Adipocyte (in vitro differentiated cells): ENCODE results near the gene WDR20.
"Not testable (repeated sequence)": the region's sequence is repeated elsewhere in the genome, so short reads cannot be mapped to it uniquely, and the experiment has no call there.

ENCODE experiments used
- DNase-seq: peaks from one replicate; pipeline ENCODE4 v3.0.0-alpha.2; 2015; ENCODE audit warnings: low read depth
- H3K27me3 ChIP-seq: replicated peaks from 2 replicates; pipeline ENCODE4 v1.7.0; 2013; ENCODE audit warnings: mild to moderate bottlenecking, low read length, moderate library complexity; ENCODE audit not compliant: control insufficient read depth, insufficient read depth
- H3K36me3 ChIP-seq: 2 replicates; pipeline ENCODE4 v1.7.0; 2013; ENCODE audit warnings: low read length, mild to moderate bottlenecking, moderate library complexity; ENCODE audit not compliant: control insufficient read depth, insufficient read depth, severe bottlenecking
- H3K4me1 ChIP-seq: 2 replicates; pipeline ENCODE4 v1.7.0; 2013; ENCODE audit warnings: mild to moderate bottlenecking, low read length, moderate library complexity; ENCODE audit not compliant: control insufficient read depth, insufficient read depth
- H3K4me3 ChIP-seq: 2 replicates; pipeline ENCODE4 v1.7.0; 2013; ENCODE audit warnings: mild to moderate bottlenecking, low read length, moderate library complexity
- H3K9ac ChIP-seq: 2 replicates; pipeline ENCODE4 v1.7.0; 2013; ENCODE audit warnings: mild to moderate bottlenecking, low read length, moderate library complexity
- H3K9me3 ChIP-seq: 2 replicates; pipeline ENCODE4 v1.7.0; 2013; ENCODE audit warnings: mild to moderate bottlenecking, low read length, moderate library complexity; ENCODE audit not compliant: control insufficient read depth

WDR20 gene

DNA sequence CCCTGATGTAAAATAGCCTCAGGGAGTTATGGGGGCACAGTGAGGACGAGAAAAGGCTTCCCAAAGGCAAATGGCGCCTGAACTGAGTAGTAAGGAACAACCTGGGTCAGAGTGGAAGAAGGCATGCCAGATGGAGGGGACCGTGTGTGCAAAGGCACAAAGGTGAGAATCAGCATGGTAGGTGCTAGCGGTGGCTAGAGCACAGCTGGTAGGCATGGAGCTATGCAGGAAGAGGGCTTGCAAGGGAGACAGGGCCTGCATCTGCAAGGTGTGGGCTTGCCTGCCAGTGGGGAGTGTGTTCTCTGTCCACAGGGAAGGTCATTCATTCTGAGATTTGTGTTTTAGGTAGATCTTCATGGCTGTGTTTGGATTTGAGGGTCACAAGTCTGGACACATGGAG lies 34.3 kb upstream of the WDR20 start:
- H3K4me3 ChIP-seq: no peak overlapping the region
- H3K4me1 ChIP-seq: no peaks in the 10 kb centered on the region
- no peaks in the 10 kb centered on the region for H3K9me3 ChIP-seq
- H3K36me3 ChIP-seq: no peaks in the 10 kb centered on the region
- DNase-seq: no peak
- no peak overlapping the region for H3K9ac ChIP-seq
- H3K27me3 ChIP-seq: no peaks in the 10 kb centered on the region

DNA sequence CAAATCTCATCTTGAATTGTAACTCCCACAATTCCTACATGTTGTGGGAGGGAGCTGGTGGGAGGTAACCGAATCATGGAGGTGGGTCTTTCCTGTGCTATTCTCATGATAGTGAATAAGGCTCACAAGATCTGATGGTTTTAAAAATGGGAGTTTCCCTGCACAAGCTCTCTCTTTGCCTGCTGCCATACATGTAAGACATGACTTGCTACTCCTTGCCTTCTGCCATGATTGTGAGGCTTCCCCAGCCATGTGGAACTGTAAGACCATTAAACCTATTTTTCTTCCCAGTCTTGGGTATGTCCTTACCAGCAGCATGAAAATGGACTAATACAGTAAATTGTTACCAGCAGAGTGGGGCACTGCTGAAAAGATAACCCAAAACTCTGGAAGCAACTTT lies 30.4 kb upstream of the WDR20 start:
- H3K36me3 ChIP-seq, DNase-seq, H3K9ac ChIP-seq, H3K27me3 ChIP-seq, H3K4me3 ChIP-seq, H3K4me1 ChIP-seq, H3K9me3 ChIP-seq: not testable (repeated sequence)

DNA sequence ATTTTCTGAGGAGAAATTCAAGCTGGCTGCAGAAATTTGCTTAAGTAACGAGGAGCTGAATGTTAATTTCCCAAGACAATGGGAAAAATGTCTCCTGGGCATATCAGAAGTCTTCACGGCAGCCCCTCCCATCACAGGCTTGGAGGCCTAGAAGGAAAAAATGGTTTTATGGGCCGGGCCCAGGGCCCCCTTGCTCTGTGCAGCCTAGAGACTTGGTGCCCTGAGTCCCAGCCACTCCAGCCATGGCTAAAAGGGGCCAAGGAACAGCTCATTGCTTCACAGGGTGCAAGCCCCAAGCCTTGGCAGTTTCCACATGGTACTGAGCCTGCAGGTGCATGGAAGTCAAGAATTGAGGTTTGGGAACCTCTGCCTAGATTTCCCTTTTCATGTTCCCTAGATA lies 28.6 kb upstream of the WDR20 start:
- H3K4me1 ChIP-seq: no peaks in the 10 kb centered on the region
- no peaks in the 10 kb centered on the region for H3K36me3 ChIP-seq
- H3K27me3 ChIP-seq: no peaks in the 10 kb centered on the region
- no peak overlapping the region for H3K4me3 ChIP-seq
- DNase-seq: no peak
- H3K9ac ChIP-seq: no peak overlapping the region
- no peaks in the 10 kb centered on the region for H3K9me3 ChIP-seq

DNA sequence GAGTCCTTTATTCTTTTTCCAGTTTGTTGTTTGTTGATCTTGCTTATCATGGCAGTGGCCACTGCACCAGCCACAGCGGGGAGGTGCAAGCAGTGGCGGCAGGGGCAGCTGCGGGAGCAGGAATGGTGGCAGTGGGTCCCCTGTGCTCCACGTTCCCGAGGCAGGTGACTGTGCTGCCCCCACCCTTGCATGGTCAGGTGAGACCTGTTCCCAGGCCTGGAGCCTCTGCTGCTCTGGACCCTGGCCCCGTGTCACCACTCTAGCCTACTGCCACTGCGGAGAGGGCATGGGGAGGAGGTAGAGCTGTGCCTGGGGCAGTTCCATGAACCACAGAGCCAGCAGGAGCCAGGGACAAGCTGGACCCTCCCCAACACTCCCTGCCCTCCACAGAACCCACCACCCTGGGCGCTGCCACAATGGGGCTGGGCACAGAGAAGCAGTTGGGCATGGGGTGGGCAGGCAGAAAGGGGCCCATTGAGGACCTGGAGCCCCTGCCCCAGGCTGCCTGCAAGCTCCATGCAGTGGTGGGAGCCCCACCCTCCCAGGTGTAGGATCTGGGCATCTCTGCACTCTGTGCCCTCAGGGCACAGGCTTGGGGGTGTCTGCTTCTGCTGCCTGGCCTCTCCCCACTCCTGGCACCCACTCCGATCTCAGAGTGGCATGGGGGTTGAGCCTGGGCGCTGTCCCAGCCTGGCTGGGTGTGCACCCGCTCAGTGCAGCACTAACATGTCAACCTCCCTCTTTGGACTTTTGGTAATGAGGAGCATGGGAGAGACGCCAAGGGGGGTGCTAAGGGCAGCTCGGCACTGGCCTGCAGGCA lies 23.1 kb upstream of the WDR20 start:
- Histone ChIP-seq H3K4me3 (no peak overlapping the region), H3K4me1 (no peaks in the 10 kb centered on the region), H3K9me3 (peaks cover 4% of the 10 kb centered on the region), H3K36me3 (no peaks in the 10 kb centered on the region), H3K9ac (no peak overlapping the region), H3K27me3 (no peaks in the 10 kb centered on the region)
- DNase-seq: no peak

DNA sequence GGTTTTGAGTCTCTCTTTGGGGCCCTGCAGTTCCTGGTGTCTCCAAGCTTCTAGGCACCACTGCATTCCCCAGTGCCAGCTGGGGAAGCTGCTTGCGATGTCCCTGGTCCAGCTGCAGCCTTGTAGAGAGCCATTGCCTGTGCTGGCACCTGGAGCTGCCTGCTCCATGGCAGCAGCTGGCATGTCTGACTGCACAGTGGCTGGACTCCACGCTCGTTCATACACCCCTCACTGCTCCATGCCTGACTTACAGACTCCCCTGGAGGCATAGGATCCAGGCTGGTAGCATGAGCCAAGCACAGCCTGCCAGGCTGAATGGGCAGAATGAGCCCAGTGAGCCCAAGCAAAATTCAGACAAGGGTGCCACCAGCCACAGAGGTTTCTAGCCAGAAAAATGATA lies 21.8 kb upstream of the WDR20 start:
- DNase-seq: no peak
- Histone ChIP-seq H3K9me3 (peaks cover 4% of the 10 kb centered on the region), H3K9ac (no peak overlapping the region), H3K27me3 (no peaks in the 10 kb centered on the region), H3K36me3 (no peaks in the 10 kb centered on the region), H3K4me1 (no peaks in the 10 kb centered on the region), H3K4me3 (no peak overlapping the region)

DNA sequence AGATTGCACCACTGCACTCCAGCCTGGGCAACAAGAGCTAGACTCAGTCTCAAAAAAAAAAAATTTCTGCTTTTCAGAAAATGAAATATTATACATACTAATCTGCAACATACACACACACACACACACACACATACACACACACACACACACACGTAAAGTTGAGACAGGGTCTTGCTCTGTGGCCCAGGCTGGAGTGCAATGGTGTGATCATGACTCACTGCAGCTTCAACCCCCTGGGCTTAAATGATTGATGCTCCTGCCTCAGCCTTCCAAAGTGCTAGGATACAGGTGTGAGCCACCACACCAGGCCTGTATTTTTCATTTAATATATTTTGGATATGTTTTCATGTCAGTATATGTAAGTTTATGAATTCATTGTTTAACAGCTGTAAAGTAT lies 18.8 kb upstream of the WDR20 start:
- H3K4me3 ChIP-seq: no peak overlapping the region
- DNase-seq: no peak
- no peaks in the 10 kb centered on the region for H3K4me1 ChIP-seq
- H3K9ac ChIP-seq: no peak overlapping the region
- H3K9me3 ChIP-seq: peaks cover 4% of the 10 kb centered on the region
- no peaks in the 10 kb centered on the region for H3K36me3 ChIP-seq
- no peaks in the 10 kb centered on the region for H3K27me3 ChIP-seq

DNA sequence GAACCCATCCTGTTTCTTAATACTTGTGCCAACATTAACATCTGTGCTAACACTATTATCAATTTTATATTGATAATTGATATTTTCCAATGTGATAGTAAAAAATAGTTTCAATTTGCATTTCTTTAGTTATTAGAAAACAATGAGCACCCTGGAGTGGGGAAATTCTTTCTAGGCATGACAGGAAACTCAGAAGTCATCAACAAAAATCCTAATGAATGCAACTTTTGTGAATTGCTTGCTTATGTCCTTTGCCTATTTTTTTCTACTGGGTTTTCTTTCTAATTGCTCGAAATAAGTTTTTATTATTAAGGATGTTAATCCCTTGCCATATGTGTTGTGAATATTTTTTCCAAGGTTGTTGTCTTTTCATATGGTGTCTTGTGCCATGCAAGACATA lies 18.1 kb upstream of the WDR20 start:
- no peaks in the 10 kb centered on the region for H3K27me3 ChIP-seq
- H3K9ac ChIP-seq: no peak overlapping the region
- no peak for DNase-seq
- no peak overlapping the region for H3K4me3 ChIP-seq
- H3K4me1 ChIP-seq: no peaks in the 10 kb centered on the region
- H3K9me3 ChIP-seq: peaks cover 4% of the 10 kb centered on the region
- no peaks in the 10 kb centered on the region for H3K36me3 ChIP-seq

DNA sequence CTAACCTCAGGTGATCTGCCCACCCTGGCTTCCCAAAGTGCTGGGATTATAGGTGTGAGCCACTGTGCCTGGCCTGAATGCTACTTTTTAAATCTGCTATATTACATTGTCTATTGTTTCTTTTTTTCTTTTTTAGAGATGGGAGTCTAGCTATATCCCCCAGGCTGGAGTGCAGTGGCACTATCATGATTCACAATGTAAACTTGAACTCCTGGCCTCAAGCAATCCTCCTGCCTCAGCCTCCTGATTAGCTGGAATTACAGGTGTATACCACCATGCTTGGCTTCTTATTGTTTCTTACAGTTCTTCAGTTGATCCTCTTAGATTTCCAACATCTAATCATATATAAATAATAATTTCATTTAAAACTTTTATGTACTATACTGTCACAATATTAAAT lies 15.3 kb upstream of the WDR20 start:
- H3K4me1 ChIP-seq: no peaks in the 10 kb centered on the region
- H3K36me3 ChIP-seq: no peaks in the 10 kb centered on the region
- no peak for DNase-seq
- no peak overlapping the region for H3K4me3 ChIP-seq
- no peak overlapping the region for H3K9ac ChIP-seq
- no peaks in the 10 kb centered on the region for H3K9me3 ChIP-seq
- no peaks in the 10 kb centered on the region for H3K27me3 ChIP-seq

DNA sequence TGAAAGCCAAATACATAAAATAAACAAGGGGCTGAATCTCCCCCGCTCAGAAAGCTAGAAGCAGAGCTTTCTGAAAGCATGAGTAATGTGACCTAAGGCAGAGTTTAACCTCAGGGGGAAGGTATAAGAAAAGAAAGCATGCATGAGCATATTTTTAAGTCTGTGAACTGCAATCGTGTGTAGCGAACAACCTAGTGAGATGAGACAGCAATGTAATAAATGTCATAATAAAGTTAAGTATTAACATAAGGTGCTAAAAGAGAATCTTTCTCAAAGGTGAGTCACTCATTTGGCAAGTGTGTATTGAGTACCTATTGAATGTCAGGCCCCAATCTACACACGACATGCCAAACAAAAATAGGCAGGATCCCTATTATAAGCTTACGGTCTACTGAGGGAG lies 14.2 kb upstream of the WDR20 start:
- H3K4me3 ChIP-seq: no peak overlapping the region
- no peak overlapping the region for H3K9ac ChIP-seq
- no peaks in the 10 kb centered on the region for H3K36me3 ChIP-seq
- no peak for DNase-seq
- H3K4me1 ChIP-seq: no peaks in the 10 kb centered on the region
- no peaks in the 10 kb centered on the region for H3K9me3 ChIP-seq
- H3K27me3 ChIP-seq: no peaks in the 10 kb centered on the region

DNA sequence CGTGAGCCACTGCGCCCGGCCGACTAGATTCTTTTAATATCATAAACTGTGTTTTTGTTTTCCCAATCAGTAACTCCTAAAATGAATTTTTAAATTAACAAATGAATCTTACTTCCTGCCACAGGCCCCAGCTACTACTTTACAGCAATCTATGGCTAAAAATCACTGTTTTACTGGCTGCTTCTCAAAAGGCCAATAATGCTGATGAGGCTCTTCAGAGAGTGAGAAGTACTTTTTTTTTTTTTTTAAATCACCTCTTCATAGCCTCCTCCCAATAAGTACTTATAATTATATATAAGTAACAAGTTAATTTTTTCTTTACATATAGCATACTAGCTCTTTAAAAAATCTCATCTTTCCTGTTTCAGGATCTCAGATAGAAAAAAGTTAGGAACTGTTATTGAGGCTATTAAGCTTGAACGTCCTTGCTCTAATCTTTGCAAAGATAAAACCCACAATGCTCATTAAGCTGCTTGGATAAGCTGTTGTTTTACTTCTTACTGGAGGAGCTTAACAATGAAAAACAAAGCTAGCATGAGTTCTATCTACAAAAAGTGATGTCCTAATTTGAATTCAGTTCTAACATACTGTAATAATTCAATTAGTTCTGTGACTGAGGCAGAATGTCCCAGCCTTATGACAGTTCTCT lies 12.8 kb upstream of the WDR20 start:
- Histone ChIP-seq H3K4me3 (no peak overlapping the region), H3K9me3 (no peaks in the 10 kb centered on the region), H3K4me1 (no peaks in the 10 kb centered on the region), H3K9ac (no peak overlapping the region), H3K36me3 (no peaks in the 10 kb centered on the region), H3K27me3 (no peaks in the 10 kb centered on the region)
- no peak for DNase-seq

DNA sequence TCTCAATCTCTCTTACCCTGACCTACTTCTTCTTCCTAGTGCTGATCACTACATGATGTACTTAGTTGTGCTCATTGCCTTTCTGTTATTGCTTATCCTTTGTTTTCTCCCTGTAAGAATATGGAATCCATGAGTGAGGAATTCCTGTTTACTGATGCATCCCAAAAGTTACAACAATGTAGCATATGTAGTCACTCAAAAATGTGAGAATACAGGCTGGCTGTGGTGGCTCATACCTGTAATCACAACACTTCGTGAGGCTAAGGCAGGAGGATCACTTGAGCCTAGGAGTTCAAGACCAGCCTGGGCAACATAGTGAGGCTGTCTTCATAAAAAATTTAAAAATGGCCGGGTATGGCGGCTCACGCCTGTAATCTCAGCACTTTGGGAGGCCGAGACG lies 8.0 kb upstream of the WDR20 start:
- Histone ChIP-seq H3K4me1 (no peaks in the 10 kb centered on the region), H3K36me3 (no peaks in the 10 kb centered on the region), H3K4me3 (no peak overlapping the region), H3K9ac (no peak overlapping the region), H3K9me3 (no peaks in the 10 kb centered on the region), H3K27me3 (no peaks in the 10 kb centered on the region)
- DNase-seq: no peak

DNA sequence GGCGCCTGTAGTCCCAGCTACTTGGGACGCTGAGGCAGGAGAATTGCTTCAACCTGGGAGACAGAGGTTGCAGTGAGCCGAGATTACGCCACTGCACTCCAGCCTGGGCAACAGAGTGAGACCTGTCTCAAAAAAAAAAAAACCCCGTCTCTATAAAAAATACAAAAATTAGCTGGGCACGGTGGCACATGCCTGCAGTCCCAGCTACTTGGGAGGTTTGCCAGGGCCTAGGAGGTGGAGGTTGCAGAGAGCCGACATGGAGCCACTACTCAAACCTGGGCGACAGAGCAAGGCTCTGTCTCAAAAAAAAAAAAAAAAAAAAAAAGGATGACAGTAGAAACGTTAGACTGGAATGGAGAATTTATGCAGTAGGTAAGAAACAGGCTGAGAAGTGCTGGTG lies 5.7 kb upstream of the WDR20 start:
- not testable (repeated sequence) for H3K9ac ChIP-seq, DNase-seq, H3K4me3 ChIP-seq, H3K4me1 ChIP-seq, H3K36me3 ChIP-seq, H3K27me3 ChIP-seq, H3K9me3 ChIP-seq
